ENCODE results near the gene GPATCH4.

DNA sequence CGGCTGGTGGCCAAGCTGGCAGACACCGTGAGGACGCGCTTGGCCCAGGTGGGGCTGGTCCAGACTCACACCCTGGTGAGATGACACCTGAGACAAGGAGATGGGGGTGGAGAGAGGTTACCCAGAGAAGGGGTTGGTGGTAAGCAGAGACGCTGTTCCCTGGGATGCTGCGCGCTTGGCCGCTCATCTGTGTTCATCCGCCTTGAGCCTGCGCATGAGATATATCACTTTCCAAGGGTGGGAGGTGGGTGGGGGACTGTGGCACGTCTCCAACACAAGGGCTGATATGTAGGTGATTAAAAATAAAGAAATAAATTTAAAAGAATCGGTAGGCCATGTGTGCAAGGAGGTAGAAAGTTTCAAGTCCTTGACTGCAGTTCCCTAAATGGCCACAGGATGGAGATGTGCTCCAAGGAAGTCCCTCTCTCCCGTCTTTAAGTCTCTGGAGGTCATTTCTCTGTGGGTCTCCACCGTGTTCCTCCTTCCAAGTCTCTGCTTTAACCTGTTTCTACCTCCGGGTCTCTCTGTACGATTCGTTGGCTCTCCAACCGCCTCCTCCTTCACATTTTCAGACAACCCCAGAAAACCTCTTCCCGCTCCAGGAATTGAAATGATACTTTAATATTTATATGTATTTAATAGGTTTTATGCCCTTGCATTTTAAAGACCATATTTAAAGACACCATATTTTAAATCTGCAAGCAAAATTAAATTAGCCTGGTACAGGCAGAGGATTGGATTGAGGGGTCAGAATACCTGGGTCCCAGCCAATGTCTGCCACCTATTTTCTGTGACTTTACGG lies 17.3 kb downstream of the GPATCH4 start:
- TF ChIP-seq, protein P1, sequence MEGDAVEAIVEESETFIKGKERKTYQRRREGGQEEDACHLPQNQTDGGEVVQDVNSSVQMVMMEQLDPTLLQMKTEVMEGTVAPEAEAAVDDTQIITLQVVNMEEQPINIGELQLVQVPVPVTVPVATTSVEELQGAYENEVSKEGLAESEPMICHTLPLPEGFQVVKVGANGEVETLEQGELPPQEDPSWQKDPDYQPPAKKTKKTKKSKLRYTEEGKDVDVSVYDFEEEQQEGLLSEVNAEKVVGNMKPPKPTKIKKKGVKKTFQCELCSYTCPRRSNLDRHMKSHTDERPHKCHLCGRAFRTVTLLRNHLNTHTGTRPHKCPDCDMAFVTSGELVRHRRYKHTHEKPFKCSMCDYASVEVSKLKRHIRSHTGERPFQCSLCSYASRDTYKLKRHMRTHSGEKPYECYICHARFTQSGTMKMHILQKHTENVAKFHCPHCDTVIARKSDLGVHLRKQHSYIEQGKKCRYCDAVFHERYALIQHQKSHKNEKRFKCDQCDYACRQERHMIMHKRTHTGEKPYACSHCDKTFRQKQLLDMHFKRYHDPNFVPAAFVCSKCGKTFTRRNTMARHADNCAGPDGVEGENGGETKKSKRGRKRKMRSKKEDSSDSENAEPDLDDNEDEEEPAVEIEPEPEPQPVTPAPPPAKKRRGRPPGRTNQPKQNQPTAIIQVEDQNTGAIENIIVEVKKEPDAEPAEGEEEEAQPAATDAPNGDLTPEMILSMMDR (conservative IDR thresholded peaks at IDR 0.05; ENCODE audit: low read length) = peak; percentile 88
- no peak for TF ChIP-seq EZH2phosphoT487 (IDR thresholded peaks at IDR 0.05; ENCODE audit: borderline replicate concordance, low read depth, low read length)
